Suppressor macrophage treated with lipopolysaccharide for 1 hour (primary cell): ENCODE data around the gene PKD1.

Source experiments
- DNase-seq, 3 donors: peaks; one replicate each; pipeline ENCODE4 v3.0.0-alpha.2; 2020 to 2022

The PKD1 gene

GRCh38 chr16:2070576-2071453 lies 64.9 kb downstream of the PKD1 start:
- DNase-seq = no peak

GRCh38 chr16:2066139-2066538 lies 69.6 kb downstream of the PKD1 start:
- DNase-seq = no peak

GRCh38 chr16:2064368-2064945 lies 71.2 kb downstream of the PKD1 start:
- no peak for DNase-seq

GRCh38 chr16:2063861-2064260 lies 71.8 kb downstream of the PKD1 start:
- DNase-seq = no peak

GRCh38 chr16:2062801-2063200 lies 72.9 kb downstream of the PKD1 start:
- no peak for DNase-seq

- DNase-seq = no peak
Measured at GRCh38 chr16:2061526-2061925, 74.2 kb downstream of the PKD1 start.

GRCh38 chr16:2061023-2061422 lies 74.7 kb downstream of the PKD1 start:
- DNase-seq = no peak

GRCh38 chr16:2060346-2060745 lies 75.4 kb downstream of the PKD1 start:
- DNase-seq = no peak

GRCh38 chr16:2058872-2059271 lies 76.8 kb downstream of the PKD1 start:
- no peak for DNase-seq

GRCh38 chr16:2058420-2058819 lies 77.3 kb downstream of the PKD1 start:
- no peak for DNase-seq

GRCh38 chr16:2057438-2057837 lies 78.3 kb downstream of the PKD1 start:
- DNase-seq = no peak

- no peak for DNase-seq
Measured at GRCh38 chr16:2056681-2057407, 78.9 kb downstream of the PKD1 start.

GRCh38 chr16:2056077-2056476 lies 79.6 kb downstream of the PKD1 start:
- DNase-seq = peak in 1 of 3 donors; percentile 51

- DNase-seq = no peak
Measured at GRCh38 chr16:2054543-2055245, 81.0 kb downstream of the PKD1 start.

GRCh38 chr16:2053897-2054296 lies 81.8 kb downstream of the PKD1 start:
- no peak for DNase-seq

GRCh38 chr16:2053211-2053610 lies 82.5 kb downstream of the PKD1 start:
- no peak for DNase-seq

GRCh38 chr16:2048116-2048543 lies 87.6 kb downstream of the PKD1 start:
- peak in 1 of 3 donors; percentile 39 for DNase-seq

- peak; percentile 97 to 98 (median 98) for DNase-seq
Measured at GRCh38 chr16:2047330-2048115, 88.2 kb downstream of the PKD1 start, which contains the start of the genes NTHL1 and TSC2. NTHL1 (minus strand) TSS chr16:2047834; CDS start chr16:2047823, 11 bp downstream. TSC2 (plus strand) TSS chr16:2047985; CDS start chr16:2048616, 631 bp downstream.

GRCh38 chr16:2046893-2047329 lies 88.8 kb downstream of the PKD1 start:
- no peak for DNase-seq

- no peak for DNase-seq
Measured at GRCh38 chr16:2045965-2046892, 89.5 kb downstream of the PKD1 start.

- DNase-seq = no peak
Measured at GRCh38 chr16:2044541-2044940, 91.2 kb downstream of the PKD1 start.
